Activated naive CD4-positive, alpha-beta T cell (primary cell): ENCODE measurements around the gene FAT2.

Experiments
- DNase-seq, 4 experiments: peaks; one replicate each; lab custom pipeline; 2025; lab: John Stamatoyannopoulos, UW

The FAT2 gene

GRCh38 chr5:151591144-151591819 is at the start of gene FAT2:
FAT2 (minus strand) TSS chr5:151591331; CDS start chr5:151568931, 22,400 bp downstream.
- no peak for DNase-seq

GRCh38 chr5:151638619-151639018 is 47.5 kb upstream of the FAT2 start:
- no peak for DNase-seq

GRCh38 chr5:151637676-151638075 is 46.5 kb upstream of the FAT2 start:
- DNase-seq: no peak

DNA sequence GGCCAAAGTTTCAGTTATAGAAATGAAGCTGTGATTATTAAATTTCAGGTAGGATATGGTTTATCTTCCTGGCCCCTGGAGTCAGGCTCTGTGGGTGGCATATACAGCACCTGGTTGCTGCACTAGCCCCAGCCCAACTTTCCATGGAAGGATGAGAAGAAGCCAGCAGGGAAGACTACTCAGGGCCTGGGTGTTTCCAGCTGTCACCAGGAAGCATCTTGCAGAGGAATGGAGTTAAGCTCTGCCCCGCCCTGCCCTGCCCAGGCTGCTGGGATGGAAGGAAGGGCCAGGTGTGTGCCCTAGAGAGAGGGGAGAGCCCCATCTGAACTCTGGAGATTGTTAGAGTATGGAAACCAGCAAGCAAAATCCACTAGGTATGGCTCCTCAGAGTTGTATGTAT is 42.8 kb upstream of the FAT2 start:
- DNase-seq: no peak

GRCh38 chr5:151632941-151633340 is 41.8 kb upstream of the FAT2 start:
- DNase-seq: no peak

DNA sequence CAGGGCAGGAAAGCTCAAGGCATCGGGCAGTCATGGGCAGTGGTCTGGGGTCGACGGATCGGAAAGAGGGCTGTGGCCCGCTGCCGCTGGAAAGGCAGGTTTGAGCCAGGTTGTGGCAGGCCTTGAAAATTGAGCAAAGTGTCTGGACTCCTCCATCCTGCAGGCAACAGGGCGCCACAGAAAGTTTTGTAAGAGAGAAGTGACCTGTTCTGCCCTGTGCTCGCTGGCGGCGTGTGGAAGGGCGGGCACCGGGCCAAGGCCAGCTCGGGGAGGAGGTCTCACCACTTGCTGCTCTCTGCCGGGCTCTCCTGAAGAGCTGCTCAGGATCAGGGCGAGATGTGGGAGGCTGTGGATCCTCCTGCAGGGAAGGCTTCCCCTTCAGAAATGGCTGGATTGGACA is 41.4 kb upstream of the FAT2 start:
- no peak for DNase-seq

- DNase-seq: no peak
These were observed 40.8 kb upstream of the FAT2 start for GRCh38 chr5:151631941-151632340.

- no peak for DNase-seq
These were observed 39.0 kb upstream of the FAT2 start for GRCh38 chr5:151630088-151630487.

GRCh38 chr5:151628112-151628823 is 37.1 kb upstream of the FAT2 start:
- no peak for DNase-seq

GRCh38 chr5:151627650-151628049 is 36.5 kb upstream of the FAT2 start:
- DNase-seq: no peak

DNA sequence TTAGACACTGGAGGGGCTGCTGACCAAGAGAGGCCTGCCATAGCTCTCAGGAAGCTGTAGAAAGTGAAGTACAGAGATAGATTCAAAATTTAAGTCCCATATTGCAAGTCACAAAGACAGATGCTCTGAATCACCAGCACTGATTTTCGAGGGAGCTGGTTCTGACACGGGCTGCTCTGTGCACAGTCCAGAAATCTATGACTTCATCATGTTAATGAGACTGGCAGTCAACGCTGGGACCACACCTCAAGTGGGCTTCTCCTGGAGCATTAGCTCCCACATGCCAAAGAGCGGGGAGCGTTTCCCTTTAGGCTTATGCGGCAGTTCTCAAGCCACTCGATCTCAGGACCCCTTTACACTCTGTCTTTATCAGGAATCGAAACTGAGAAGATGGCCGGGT is 34.2 kb upstream of the FAT2 start:
- DNase-seq: no peak

DNA sequence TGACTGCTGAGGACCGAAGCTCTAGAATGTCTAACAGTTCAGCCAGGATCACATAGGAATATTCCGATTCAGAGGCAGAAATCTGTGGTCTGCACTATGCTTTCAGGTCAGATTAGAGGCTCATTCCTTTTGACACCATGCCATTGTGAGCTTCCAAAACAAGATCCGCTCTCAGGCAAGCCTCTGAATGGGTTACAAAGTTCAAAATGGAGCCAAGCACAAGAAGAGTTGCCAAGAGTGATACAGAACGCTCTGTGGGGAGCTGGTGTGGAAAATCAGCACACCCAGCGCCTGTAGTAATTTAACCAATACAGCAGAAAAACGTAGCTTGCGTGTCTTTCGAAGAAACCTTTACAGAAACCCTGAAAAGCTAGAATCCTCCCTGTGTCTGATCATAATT is 33.3 kb upstream of the FAT2 start:
- DNase-seq: no peak

- no peak for DNase-seq
These were observed 31.4 kb upstream of the FAT2 start for GRCh38 chr5:151622367-151623088.

- DNase-seq: no peak
These were observed 29.3 kb upstream of the FAT2 start for GRCh38 chr5:151620461-151620840.

GRCh38 chr5:151619812-151620460 is 28.8 kb upstream of the FAT2 start:
- DNase-seq: no peak

DNA sequence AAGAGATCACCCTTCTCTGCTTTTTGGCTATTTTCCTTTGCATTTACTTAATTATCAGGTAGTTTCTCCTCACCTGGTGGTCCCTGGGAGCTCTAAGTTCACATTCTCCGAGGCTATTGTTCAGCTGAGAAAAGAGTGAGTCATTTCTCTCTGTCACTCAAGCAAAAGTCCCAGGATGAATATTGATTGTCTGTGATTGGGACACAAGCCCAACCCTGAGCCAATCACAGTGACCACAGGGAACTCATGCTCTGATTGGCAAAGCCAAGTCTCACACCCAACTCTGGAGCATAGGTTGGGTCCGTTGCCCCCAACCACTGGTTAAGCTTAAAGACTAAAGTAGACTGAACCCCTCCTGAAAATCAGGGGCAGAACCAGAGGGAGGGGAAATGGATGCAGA is 27.8 kb upstream of the FAT2 start:
- DNase-seq: no peak

- DNase-seq: no peak
These were observed 26.9 kb upstream of the FAT2 start for GRCh38 chr5:151617841-151618710.

- no peak for DNase-seq
These were observed 26.3 kb upstream of the FAT2 start for GRCh38 chr5:151617383-151617840.

- DNase-seq: no peak
These were observed 24.3 kb upstream of the FAT2 start for GRCh38 chr5:151615431-151615830.

GRCh38 chr5:151614565-151614964 is 23.4 kb upstream of the FAT2 start:
- no peak for DNase-seq

- peak in 2 of 4 experiments; percentile 7 to 16 for DNase-seq
These were observed 21.7 kb upstream of the FAT2 start for GRCh38 chr5:151612689-151613427.
